BE2C (cell line): ENCODE data around the gene PYGB.
A peak's percentile ranks its signal among the peaks of the same experiment; 100 is the strongest.

Source experiments
- DNase-seq: peaks from one replicate; pipeline ENCODE4 v3.0.0-alpha.2; 2020
- H3K27me3 ChIP-seq: fragments of 250-450 bp; sonication (Bioruptor Pico); 2 replicates; pipeline ENCODE4 v1.5.1; 2020; ENCODE audit warnings: mild to moderate bottlenecking
- H3K36me3 ChIP-seq: fragments of 250-450 bp; sonication (Bioruptor Pico); 2 replicates; pipeline ENCODE4 v1.5.1; 2020; ENCODE audit warnings: mild to moderate bottlenecking
- H3K4me1 ChIP-seq: fragments of 250-450 bp; sonication (Bioruptor Pico); 2 replicates; pipeline ENCODE4 v1.5.1; 2020
- H3K4me3 ChIP-seq: 2 replicates; pipeline ENCODE4 v1.5.1; 2011; ENCODE audit warnings: low read depth, low read length
- H3K9me3 ChIP-seq: fragments of 250-450 bp; sonication (Bioruptor Pico); 2 replicates; pipeline ENCODE4 v1.5.1; 2020
- TF ChIP-seq, protein P1 (sequence below): IDR thresholded peaks from 2 replicates; pipeline ENCODE4 v1.5.1; 2012; ENCODE audit warnings: mild to moderate bottlenecking, low read depth, low read length

Gene PYGB

DNA sequence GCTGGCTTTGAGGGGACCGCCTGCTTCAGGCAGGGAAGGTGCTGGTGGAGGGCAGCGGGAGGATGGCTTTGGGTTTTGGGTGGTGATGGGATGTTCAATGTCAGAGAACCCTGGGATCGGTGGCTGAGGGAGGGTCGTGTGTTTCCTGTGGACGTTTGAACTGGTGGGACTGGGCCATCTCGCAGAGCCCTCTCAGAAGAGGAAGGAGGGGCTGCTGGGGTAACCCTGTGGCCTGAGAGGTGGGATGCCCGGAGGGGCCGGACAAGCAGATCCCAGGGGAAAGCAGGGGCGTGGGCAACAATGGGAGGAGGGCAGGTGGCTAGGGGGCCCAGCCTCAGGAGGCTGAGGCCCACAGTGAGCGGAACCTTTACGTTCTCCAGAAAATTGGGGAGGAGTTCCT is 34.9 kb downstream of the PYGB start:
- peaks cover 80% of the 10 kb centered on the region for H3K36me3 ChIP-seq
- H3K4me1 ChIP-seq: peaks cover 6% of the 10 kb centered on the region
- peak; percentile 5 for DNase-seq
- TF ChIP-seq, protein P1, sequence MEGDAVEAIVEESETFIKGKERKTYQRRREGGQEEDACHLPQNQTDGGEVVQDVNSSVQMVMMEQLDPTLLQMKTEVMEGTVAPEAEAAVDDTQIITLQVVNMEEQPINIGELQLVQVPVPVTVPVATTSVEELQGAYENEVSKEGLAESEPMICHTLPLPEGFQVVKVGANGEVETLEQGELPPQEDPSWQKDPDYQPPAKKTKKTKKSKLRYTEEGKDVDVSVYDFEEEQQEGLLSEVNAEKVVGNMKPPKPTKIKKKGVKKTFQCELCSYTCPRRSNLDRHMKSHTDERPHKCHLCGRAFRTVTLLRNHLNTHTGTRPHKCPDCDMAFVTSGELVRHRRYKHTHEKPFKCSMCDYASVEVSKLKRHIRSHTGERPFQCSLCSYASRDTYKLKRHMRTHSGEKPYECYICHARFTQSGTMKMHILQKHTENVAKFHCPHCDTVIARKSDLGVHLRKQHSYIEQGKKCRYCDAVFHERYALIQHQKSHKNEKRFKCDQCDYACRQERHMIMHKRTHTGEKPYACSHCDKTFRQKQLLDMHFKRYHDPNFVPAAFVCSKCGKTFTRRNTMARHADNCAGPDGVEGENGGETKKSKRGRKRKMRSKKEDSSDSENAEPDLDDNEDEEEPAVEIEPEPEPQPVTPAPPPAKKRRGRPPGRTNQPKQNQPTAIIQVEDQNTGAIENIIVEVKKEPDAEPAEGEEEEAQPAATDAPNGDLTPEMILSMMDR: no peak
- H3K4me3 ChIP-seq: no peak overlapping the region
- H3K27me3 ChIP-seq: no peaks in the 10 kb centered on the region
- H3K9me3 ChIP-seq: no peaks in the 10 kb centered on the region

DNA sequence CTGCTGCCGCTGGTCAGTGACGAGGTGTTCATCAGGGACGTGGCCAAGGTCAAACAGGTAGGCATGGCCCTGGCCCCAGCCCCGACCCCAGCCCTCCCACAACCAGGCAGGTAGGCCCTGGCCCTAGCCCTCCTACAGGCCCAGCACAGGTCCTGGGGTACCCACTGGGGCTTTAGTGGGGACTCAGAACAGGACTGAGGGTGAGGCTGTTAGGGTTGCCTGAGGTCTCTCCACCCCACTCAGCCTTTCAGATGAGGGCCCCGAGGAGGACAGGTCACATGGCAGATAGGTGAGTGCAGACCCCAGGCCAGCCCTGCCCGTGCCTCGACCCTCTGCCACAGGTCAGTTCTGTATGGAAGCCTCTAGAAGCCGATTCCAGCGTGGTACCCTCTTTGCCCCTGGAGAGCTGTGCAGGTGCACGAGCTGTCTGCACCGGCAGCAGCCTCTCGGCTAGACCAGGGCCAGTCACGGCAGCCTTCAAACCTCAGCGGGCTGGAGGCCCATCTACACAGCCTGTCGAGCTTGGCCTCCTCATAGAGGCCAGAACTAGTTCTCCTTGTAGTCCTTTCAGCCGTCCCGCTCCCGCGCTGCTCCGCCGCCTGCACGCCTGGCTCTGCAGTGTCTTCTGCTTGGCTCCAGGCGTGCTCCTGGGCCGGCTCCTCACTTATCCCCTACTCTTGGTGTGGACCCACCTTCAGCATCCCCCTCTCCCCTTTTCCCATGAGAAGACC is 35.5 kb downstream of the PYGB start:
- Histone ChIP-seq H3K36me3 (peaks cover 79% of the 10 kb centered on the region), H3K4me3 (no peak overlapping the region), H3K9me3 (no peaks in the 10 kb centered on the region), H3K27me3 (no peaks in the 10 kb centered on the region), H3K4me1 (peaks cover 6% of the 10 kb centered on the region)
- TF ChIP-seq, protein P1: no peak
- peak; percentile 8 for DNase-seq

DNA sequence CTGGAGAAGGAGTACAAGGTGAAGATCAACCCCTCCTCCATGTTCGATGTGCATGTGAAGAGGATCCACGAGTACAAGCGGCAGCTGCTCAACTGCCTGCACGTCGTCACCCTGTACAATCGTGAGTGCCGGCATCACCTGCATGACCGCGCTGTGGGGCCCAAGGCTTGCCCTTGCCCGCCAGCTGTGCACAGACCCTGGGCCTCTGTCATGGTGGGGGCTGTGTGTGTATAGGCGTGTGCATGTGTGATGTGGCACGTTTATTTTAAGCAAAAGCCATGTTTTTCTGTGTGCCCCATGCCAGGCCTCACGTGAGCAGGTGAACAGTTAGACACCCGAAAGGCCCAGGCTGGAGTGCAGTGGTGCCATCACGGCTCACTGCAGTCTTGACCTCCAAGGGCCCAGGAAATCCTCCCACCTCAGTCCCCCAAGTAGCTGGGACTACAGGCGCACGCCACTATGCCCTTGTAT is 36.3 kb downstream of the PYGB start:
- Histone ChIP-seq H3K36me3 (peaks cover 78% of the 10 kb centered on the region), H3K4me3 (no peak overlapping the region), H3K27me3 (no peaks in the 10 kb centered on the region), H3K4me1 (peaks cover 6% of the 10 kb centered on the region), H3K9me3 (no peaks in the 10 kb centered on the region)
- TF ChIP-seq, protein P1: no peak
- DNase-seq: peak; percentile 2

DNA sequence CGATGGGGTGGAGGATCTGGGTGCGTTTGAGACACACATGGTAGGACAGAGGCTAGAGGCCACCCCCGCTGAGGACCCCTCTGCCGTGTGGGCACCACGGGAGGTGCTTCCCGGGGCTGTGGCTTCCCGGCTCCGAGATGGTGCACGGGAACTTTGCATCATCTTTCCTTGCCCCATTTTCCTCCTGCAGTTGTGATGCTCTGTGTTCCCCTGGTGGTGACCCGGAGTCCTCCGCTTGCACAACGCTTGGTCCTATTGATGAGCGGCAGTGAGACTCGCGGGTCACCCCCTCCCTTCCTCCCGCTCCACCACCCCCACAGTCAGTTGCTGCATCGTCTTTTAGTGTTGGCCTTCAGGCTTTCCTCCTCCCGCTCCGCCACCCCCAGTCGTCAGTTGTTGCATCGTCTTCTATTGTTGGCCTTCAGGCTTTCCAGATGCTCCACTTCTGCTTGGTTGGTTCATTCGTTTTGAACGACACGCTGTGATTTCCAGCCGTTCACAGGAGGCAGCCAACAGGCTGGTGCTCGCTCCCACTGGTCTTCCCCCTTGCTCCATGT is 37.3 kb downstream of the PYGB start:
- DNase-seq: peak; percentile 18
- Histone ChIP-seq H3K4me1 (0 out of 2 replicates have a peak, but pooled peaks cover 3% of the 10 kb centered on the region), H3K27me3 (no peaks in the 10 kb centered on the region), H3K36me3 (peaks cover 74% of the 10 kb centered on the region), H3K4me3 (no peak overlapping the region), H3K9me3 (no peaks in the 10 kb centered on the region)
- TF ChIP-seq, protein P1: peak; percentile 23; the same call in 1 of the 2 replicates

DNA sequence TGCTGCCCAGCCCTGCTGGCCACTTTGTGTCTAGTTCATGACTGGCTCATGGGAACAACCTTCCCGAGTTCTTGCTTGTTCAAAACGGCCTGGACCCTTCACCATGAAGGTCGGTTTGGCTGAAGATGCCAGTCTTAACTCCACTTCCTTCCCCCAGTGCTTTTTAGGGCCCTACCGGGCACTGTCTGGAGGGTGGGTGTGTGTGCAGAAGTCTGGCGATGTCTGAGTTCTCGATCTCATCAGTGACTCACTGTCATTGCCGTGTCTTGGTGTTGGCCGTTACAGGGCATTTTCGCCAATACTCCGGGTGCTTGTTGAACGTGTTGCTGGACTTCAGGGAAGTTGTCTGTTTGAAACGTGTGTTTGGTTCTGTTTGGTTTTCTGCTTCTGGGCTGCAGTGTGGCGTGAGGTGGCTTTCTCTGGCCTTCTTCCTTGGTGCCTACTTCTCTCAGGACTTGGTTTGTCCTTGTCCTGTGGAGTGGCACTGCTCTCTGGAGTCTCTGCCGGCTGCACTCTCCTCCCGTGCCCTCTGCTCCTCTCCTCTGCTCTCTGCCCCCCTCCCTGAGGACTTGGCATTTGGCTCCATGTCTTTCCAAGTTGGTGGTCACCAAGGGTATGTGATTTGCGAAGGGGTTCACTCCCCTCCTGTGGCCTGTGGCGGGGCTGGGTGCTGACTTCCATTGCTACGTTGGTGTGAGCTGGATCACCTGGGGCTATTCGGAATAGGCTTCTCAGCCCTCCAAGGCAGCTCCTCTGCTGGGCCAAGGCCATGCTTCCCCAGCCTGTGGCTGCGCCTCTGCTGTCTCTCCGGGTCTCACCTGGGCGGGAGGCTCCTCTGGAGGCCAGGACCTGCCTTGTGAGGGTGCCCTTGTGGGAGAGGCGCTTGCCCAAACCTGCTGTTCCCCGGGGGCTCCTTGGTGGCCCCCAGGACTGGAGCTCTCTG is 38.2 kb downstream of the PYGB start:
- H3K36me3 ChIP-seq: peaks cover 75% of the 10 kb centered on the region

More for the DNA sequence above, 38.2 kb downstream of the PYGB start:
- TF ChIP-seq, protein P1: no peak
- H3K4me1 ChIP-seq: peaks cover 3% of the 10 kb centered on the region
- no peak overlapping the region for H3K4me3 ChIP-seq
- H3K27me3 ChIP-seq: no peaks in the 10 kb centered on the region
- H3K9me3 ChIP-seq: no peaks in the 10 kb centered on the region
- peak; percentile 4 for DNase-seq
